HG03159 (cell line): ENCODE results near the gene UBALD2.
"Not testable (repeated sequence)": the region's sequence is repeated elsewhere in the genome, so short reads cannot be mapped to it uniquely, and the experiment has no call there.

Experiments used
- ATAC-seq: cut with Tn5 transposase; IDR thresholded peaks from one replicate; pipeline ENCODE4 v1.9.1; 2021; ENCODE audit warnings: mild to moderate bottlenecking, moderate library complexity; ENCODE audit not compliant: unreplicated experiment

Gene UBALD2

GRCh38 chr17:76263896-76264295, 1.3 kb upstream of the UBALD2 start:
- ATAC-seq = no peak

GRCh38 chr17:76264425-76264754, 758 bp upstream of the UBALD2 start:
- ATAC-seq = peak; percentile 1

GRCh38 chr17:76265624-76266243, 586 bp downstream of the UBALD2 start:
- ATAC-seq = no peak

GRCh38 chr17:76266244-76266938, 1.2 kb downstream of the UBALD2 start:
- ATAC-seq = no peak

- no peak for ATAC-seq
Measured at GRCh38 chr17:76267051-76267576, 2.0 kb downstream of the UBALD2 start.

- ATAC-seq = not testable (repeated sequence)
Measured at GRCh38 chr17:76267581-76268001, 2.4 kb downstream of the UBALD2 start.

GRCh38 chr17:76268015-76268749, 3.0 kb downstream of the UBALD2 start:
- ATAC-seq = no peak

- ATAC-seq = no peak
Measured at GRCh38 chr17:76268991-76269981, 4.1 kb downstream of the UBALD2 start.

- no peak for ATAC-seq
Measured at GRCh38 chr17:76270127-76270592, 5.0 kb downstream of the UBALD2 start.

- ATAC-seq = peak; percentile 2
Measured at GRCh38 chr17:76270770-76271668, 5.9 kb downstream of the UBALD2 start.

GRCh38 chr17:76271669-76272540, 6.8 kb downstream of the UBALD2 start:
- peak; percentile 57 for ATAC-seq

- ATAC-seq = peak; percentile 19
Measured at GRCh38 chr17:76272541-76273444, 7.6 kb downstream of the UBALD2 start.

- ATAC-seq = no peak
Measured at GRCh38 chr17:76273445-76274111, 8.4 kb downstream of the UBALD2 start.

GRCh38 chr17:76274112-76274956, 9.2 kb downstream of the UBALD2 start:
- ATAC-seq = no peak

GRCh38 chr17:76275382-76276068, 10.4 kb downstream of the UBALD2 start:
- ATAC-seq = no peak

- no peak for ATAC-seq
Measured at GRCh38 chr17:76276069-76276431, 10.9 kb downstream of the UBALD2 start.
